Measurements from ENCODE around the gene ZC3H13.

- TF ChIP-seq CTCF (conservative IDR thresholded peaks at IDR 0.05) (no peak), EZH2 (IDR thresholded peaks at IDR 0.05; ENCODE audit: low read depth) (no peak)
These were observed 11.1 kb downstream of the ZC3H13 start for GRCh38 chr13:46041419-46041839.
